ENCODE results near the gene MCF2L2. TPM values are rescaled to one million over a fixed set of nuclear protein-coding genes. Genes with fewer than 3 reads are reported as not detected.
"Not testable (repeated sequence)": the region's sequence is repeated elsewhere in the genome, so short reads cannot be mapped to it uniquely, and the experiment has no call there.

The MCF2L2 gene
- polyA plus RNA-seq, 2 of the 4 experiments (the other 2 are of a cell fraction): 0.03 to 0.05 TPM

GRCh38 chr3:183427876-183428446 is 458 bp downstream of the MCF2L2 start:
- H3K4me2 ChIP-seq: peak overlapping the region; percentile 99
- ATAC-seq: peak; percentile 65 to 79
- 52% methylated on average over 9 of the region's 47 CpGs for WGBS (ENCODE audit: missing lambda C conversion rate)
- DNase-seq (ENCODE audit: low read depth in 1 of 2, low spot score in 1 of 2): peak in 1 of 2 experiments; percentile 14
- peak overlapping the region; percentile 30 to 39; a peak in 3 of 6 replicates for H3K27ac ChIP-seq
- H3K4me3 ChIP-seq: peak overlapping the region; percentile 76
- H3K4me1 ChIP-seq: 0 out of 3 replicates have a peak, but pooled peaks cover 4% of the 10 kb centered on the region
- no peaks in the 10 kb centered on the region for H3K9me3 ChIP-seq
- no peak for FAIRE-seq
- TF ChIP-seq POLR2AphosphoS2 (conservative IDR thresholded peaks at IDR 0.05; ENCODE audit: low read length) (no peak), ZFP36 (IDR thresholded peaks at IDR 0.05; ENCODE audit: borderline replicate concordance, partially characterized antibody) (no peak), CHD2 (IDR thresholded peaks at IDR 0.05; ENCODE audit: low read length, partially characterized antibody) (no peak), TFCP2L1 (CRISPR knock-in tag; IDR thresholded peaks at IDR 0.05) (no peak), SMC3 (IDR thresholded peaks at IDR 0.05) (no peak), POLR2A (IDR thresholded peaks at IDR 0.05; ENCODE audit: low read length) (no peak), KDM1A (IDR thresholded peaks at IDR 0.05; ENCODE audit: low read depth) (no peak), GATA3 (IDR thresholded peaks at IDR 0.05; ENCODE audit: borderline replicate concordance) (no peak), RAD21 (conservative IDR thresholded peaks at IDR 0.05 in 1 of 2, IDR thresholded peaks at IDR 0.05 in 1 of 2) (no peak), HOXB13 (CRISPR knock-in tag; IDR thresholded peaks at IDR 0.05; ENCODE audit: low read depth) (no peak), ESRRA (IDR thresholded peaks at IDR 0.05; ENCODE audit: borderline replicate concordance, low read length) (no peak), EP300 (IDR thresholded peaks at IDR 0.05) (no peak), TP53 (CRISPR knock-in tag; IDR thresholded peaks at IDR 0.05) (no peak), BCL3 (IDR thresholded peaks at IDR 0.05) (no peak), FOXS1 (CRISPR knock-in tag; IDR thresholded peaks at IDR 0.05) (no peak), ELK1 (IDR thresholded peaks at IDR 0.05; ENCODE audit: low read depth, low read length) (no peak), HDAC2 (IDR thresholded peaks at IDR 0.05) (no peak), CHD4 (IDR thresholded peaks at IDR 0.05; ENCODE audit: borderline replicate concordance) (no peak), RNF2 (IDR thresholded peaks at IDR 0.05; ENCODE audit: borderline replicate concordance, low read depth) (no peak), ZNF302 (CRISPR knock-in tag; IDR thresholded peaks at IDR 0.05) (no peak)
- ChIA-PET CTCF (interaction anchor here (0.6 to 2.2 kb wide), 3 partner anchors 12 to 268 kb away, joined by 3 to 6 read pairs (median 4); no protein-coding TSS in a partner anchor), POLR2A (no interaction called here)

- ChIA-PET POLR2A (no interaction called here), CTCF (interaction anchor here (0.6 to 2.2 kb wide), 2 partner anchors 19 to 269 kb away, joined by 4 to 6 read pairs; no protein-coding TSS in a partner anchor)
- 87% methylated on average over 18 of the region's 28 CpGs for WGBS (ENCODE audit: missing lambda C conversion rate)
- Histone ChIP-seq H3K4me2 (peak overlapping the region; percentile 99; the same call in 2 of the 3 replicates), H3K27ac (no peak overlapping the region), H3K4me3 (no peak overlapping the region; the same call in 2 of the 3 replicates), H3K4me1 (0 out of 3 replicates have a peak, but pooled peaks cover 4% of the 10 kb centered on the region), H3K9me3 (no peaks in the 10 kb centered on the region)
- ATAC-seq (no peak), DNase-seq (ENCODE audit: low read depth in 1 of 2, low spot score in 1 of 2) (no peak), FAIRE-seq (no peak)
- TF ChIP-seq RARB (CRISPR knock-in tag; IDR thresholded peaks at IDR 0.05) (no peak), KDM1A (IDR thresholded peaks at IDR 0.05; ENCODE audit: low read depth) (no peak), ATOH8 (CRISPR knock-in tag; IDR thresholded peaks at IDR 0.05; ENCODE audit: low read depth) (no peak), RNF2 (IDR thresholded peaks at IDR 0.05; ENCODE audit: borderline replicate concordance, low read depth) (no peak), HEYL (CRISPR knock-in tag; IDR thresholded peaks at IDR 0.05) (no peak), ZFP36 (IDR thresholded peaks at IDR 0.05; ENCODE audit: borderline replicate concordance, partially characterized antibody) (no peak), EP300 (IDR thresholded peaks at IDR 0.05) (no peak), NFE2L2 (conservative IDR thresholded peaks at IDR 0.05; ENCODE audit: low read length) (no peak), HOXA7 (CRISPR knock-in tag; IDR thresholded peaks at IDR 0.05) (no peak), ELK1 (IDR thresholded peaks at IDR 0.05; ENCODE audit: low read depth, low read length) (no peak), CHD2 (IDR thresholded peaks at IDR 0.05; ENCODE audit: low read length, partially characterized antibody) (no peak), HOXB13 (CRISPR knock-in tag; IDR thresholded peaks at IDR 0.05; ENCODE audit: low read depth) (no peak), NR3C1 (IDR thresholded peaks at IDR 0.05) (no peak), NPAS2 (CRISPR knock-in tag; IDR thresholded peaks at IDR 0.05; ENCODE audit: borderline replicate concordance) (no peak), CHD4 (IDR thresholded peaks at IDR 0.05; ENCODE audit: borderline replicate concordance) (no peak), ESRRA (IDR thresholded peaks at IDR 0.05; ENCODE audit: borderline replicate concordance, low read length) (no peak), CBX2 (IDR thresholded peaks at IDR 0.05; ENCODE audit: borderline replicate concordance, low read depth) (no peak)
Observed at GRCh38 chr3:183427196-183427875, 1.1 kb downstream of the MCF2L2 start.

- FAIRE-seq, CTCF ChIA-PET: not testable (repeated sequence)
Observed at GRCh38 chr3:183418807-183419206, 9.6 kb downstream of the MCF2L2 start.

More at GRCh38 chr3:183418807-183419206, 9.6 kb downstream of the MCF2L2 start:
- DNase-seq (ENCODE audit: low read depth in 1 of 2, low spot score in 1 of 2); H3K27ac ChIP-seq; H3K4me2 ChIP-seq; H3K9me3 ChIP-seq; H3K4me3 ChIP-seq; POLR2A ChIA-PET; H3K4me1 ChIP-seq; ATAC-seq: not testable (repeated sequence)
- 100% methylated on average over 1 of the region's 2 CpGs for WGBS (ENCODE audit: missing lambda C conversion rate)
